T-helper 17 cell (primary cell): ENCODE data around the gene ATOX1. TPM values are rescaled to one million over a fixed set of nuclear protein-coding genes. Genes with fewer than 3 reads are reported as not detected.

Source experiments
- ATAC-seq: fragments of 150-1000 bp; cut with Tn5 transposase; 2 replicates; pipeline ENCODE4 v1.10.0; 2021; ENCODE audit warnings: mild to moderate bottlenecking, moderate library complexity
- DNase-seq, 3 donors: peaks; one replicate each; pipeline versions ENCODE4 v3.0.0 to v3.0.0-alpha.2; 2020 to 2021
- H3K9me3 ChIP-seq: one replicate; pipeline ENCODE4 v1.7.0; 2013; ENCODE audit warnings: low read length, mild to moderate bottlenecking; ENCODE audit not compliant: control insufficient read depth, poor library complexity, severe bottlenecking
- H3K27ac Mint-ChIP-seq: one replicate; pipeline ENCODE4 v1.8.0; 2022; ENCODE audit warnings: mild to moderate bottlenecking, moderate library complexity, mixed read lengths
- H3K27me3 Mint-ChIP-seq: one replicate; pipeline ENCODE4 v1.8.0; 2022; ENCODE audit warnings: mixed read lengths
- H3K36me3 Mint-ChIP-seq: one replicate; pipeline ENCODE4 v1.8.0; 2022; ENCODE audit warnings: low read depth, mixed read lengths
- H3K4me1 Mint-ChIP-seq: one replicate; pipeline ENCODE4 v1.8.0; 2022; ENCODE audit warnings: mild to moderate bottlenecking, mixed read lengths
- H3K4me3 Mint-ChIP-seq: one replicate; pipeline ENCODE4 v1.8.0; 2022; ENCODE audit warnings: mild to moderate bottlenecking, moderate library complexity, mixed read lengths
- total RNA-seq, 4 donors: library from RNA in 2 of 4; stranded (reverse) in 2 of 4; gene quantifications; one replicate each; pipeline ENCODE4 v1.2.3 and lab custom pipeline; 2022 to 2026

Gene ATOX1
- total RNA-seq, 2 donors from 2014 or later: 24.3 to 26.1 TPM

DNA sequence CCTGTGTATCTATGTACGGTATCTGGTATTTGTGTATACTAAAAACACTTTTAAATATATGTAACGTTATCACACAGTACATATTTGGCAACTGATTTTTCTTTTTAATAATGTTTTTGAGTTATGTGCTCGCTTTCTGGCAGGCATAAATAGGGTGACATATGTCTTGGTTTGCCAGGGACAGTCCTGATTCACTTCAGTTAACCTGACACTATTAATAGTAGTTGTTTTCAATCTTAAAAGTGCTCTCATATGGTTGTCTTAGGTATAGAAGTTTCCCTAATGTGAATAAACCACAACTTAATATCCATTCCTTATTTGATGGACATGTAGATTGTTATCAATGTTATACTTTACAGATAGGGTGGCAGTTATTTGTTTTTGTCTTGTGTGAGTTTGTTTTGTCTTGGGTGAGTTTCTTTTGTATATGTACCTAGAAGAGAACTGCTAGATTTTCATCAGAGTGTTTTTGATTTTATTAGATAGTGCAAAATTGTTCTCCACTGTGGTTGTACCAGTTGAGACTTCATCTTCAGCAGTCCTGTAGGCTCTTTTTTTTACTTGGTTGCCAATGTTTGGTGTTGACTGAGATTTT lies 21.2 kb upstream of the ATOX1 start:
- H3K4me3 Mint-ChIP-seq: peak overlapping the region; percentile 71

DNA sequence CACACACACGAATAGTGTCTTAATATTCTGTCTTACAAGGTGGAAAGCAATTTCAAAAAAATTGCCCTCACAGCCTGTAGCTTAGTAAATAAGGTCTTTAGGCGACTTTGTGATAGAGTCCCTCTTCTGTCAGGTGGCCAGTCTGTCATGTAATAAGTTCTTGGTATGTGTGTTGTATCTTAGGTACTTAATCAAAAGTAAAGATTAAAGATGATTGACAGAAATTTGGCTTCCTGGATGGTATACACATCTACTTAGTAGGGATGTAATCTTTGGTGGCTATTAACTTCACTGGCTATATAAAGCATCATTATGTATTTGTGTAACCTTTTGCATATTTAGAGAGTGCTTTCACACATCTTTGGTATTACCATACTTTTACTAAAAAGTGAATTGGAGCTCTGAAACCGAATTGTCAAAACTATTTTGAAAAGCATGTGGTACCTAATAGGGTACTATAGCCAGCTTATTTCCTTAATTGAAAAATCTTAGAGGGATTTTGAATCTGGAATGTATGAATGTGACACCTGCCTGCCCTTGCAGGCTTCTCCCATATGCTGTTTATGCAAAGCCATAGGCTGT lies 16.7 kb upstream of the ATOX1 start:
- Mint-ChIP-seq H3K4me1 (peaks cover 56% of the 10 kb centered on the region), H3K27ac (no peak overlapping the region), H3K4me3 (peak overlapping the region; percentile 74), H3K36me3 (no peaks in the 10 kb centered on the region), H3K27me3 (no peaks in the 10 kb centered on the region)
- DNase-seq (no peak), ATAC-seq (no peak)
- H3K9me3 ChIP-seq: no peaks in the 10 kb centered on the region

More for the DNA sequence above, 21.2 kb upstream of the ATOX1 start:
- DNase-seq: no peak
- H3K9me3 ChIP-seq: no peaks in the 10 kb centered on the region
- ATAC-seq: no peak
- Mint-ChIP-seq H3K27me3 (no peaks in the 10 kb centered on the region), H3K4me1 (peaks cover 63% of the 10 kb centered on the region), H3K36me3 (no peaks in the 10 kb centered on the region), H3K27ac (peak overlapping the region; percentile 61)

DNA sequence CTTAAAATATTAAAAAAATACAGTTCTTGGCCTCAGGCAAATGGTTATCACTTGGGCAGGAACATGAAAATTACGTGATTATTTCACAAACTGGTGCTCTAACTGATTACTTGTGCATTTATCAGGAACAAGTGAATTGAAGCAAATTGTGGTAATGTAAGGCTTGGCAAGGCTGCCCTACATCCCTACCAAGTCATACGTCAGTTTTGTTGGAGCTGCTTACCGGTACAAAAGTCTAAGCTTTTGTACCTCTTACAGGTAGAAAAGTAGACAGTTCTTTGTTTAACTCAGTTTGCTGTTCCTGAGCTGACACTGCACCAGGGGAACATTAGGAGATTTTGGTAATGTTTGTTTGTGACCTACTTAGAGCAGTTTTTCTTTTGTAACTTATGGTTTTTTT lies 15.5 kb upstream of the ATOX1 start:
- Mint-ChIP-seq H3K4me1 (peaks cover 49% of the 10 kb centered on the region), H3K27ac (no peak overlapping the region), H3K36me3 (no peaks in the 10 kb centered on the region), H3K4me3 (no peak overlapping the region), H3K27me3 (no peaks in the 10 kb centered on the region)
- no peak for DNase-seq
- no peak for ATAC-seq
- no peaks in the 10 kb centered on the region for H3K9me3 ChIP-seq

DNA sequence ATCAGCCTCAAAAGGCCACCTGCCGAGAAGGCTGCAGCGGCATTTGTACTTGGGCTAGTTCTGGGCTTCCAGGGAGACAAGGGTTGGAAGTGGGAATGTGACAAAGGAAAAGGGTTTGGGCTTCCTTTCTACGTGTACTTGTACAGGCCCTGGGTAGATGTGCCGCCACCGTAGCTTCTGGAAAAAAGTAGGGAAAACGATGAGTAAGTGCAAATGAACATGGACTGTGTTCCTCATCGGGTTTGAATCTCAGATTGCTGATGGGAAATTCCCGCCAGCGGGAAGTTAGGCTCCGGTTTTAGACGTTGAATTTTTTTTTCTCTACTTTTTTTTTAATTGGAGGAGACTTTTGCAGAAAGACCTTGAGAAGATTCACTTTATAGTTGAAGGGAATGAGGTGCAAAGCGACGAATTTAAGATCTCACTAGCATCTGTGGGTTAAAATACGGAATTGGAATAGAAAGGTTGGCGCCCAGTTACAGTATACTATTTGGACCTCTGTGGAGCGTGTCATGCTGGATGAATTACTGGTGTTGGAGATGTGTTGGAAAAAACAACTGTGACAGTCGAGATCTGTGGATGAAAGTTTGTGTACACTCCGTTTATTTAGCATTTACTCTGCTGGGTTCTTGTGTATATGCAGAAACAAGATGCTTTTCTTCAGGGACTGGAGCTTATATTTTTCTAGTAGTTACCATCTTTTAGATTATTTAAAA lies 14.6 kb upstream of the ATOX1 start:
- H3K27ac Mint-ChIP-seq: no peak overlapping the region
- no peaks in the 10 kb centered on the region for H3K27me3 Mint-ChIP-seq
- H3K4me1 Mint-ChIP-seq: peaks cover 43% of the 10 kb centered on the region

DNA sequence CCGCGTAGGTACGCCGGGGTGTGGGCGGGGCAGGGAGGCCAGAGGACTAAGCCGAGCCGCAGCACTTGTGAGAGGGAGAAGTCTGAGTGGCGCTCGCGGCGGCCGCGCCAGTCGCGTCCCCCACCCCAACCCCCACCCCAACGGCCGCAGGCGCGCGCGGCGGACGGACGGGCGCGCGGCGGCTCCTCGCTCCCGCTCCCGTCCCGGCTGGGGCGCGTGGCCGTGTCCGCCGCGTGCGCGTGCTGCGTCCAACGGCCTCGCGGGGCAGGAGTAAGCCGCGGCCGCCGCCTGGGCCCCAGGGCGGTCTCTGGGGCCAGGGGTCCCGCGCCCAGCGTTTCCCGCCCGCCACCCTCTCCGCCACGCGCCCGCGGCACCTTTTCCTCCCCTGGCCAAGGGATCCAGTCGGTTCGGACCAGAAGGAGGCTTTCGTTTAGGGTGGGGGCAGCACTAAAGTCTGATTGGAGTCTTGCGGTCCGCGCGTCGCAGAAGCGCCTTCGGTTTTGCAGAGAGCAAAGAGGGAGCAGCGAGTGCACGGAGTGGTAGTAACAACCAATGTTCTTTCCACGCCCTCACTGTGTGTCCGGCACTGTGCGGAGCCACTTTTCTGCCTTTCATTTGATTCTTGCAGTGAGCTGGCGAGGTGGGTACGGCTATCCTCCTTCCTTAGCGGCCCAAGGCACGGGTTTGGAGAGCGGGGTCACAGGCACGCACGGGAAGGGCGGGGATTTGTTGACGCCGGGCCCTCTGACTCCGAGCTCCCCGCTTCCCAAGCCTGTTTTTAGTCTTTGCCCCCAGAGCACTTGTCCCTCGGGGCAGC lies 13.8 kb upstream of the ATOX1 start:
- no peaks in the 10 kb centered on the region for H3K36me3 Mint-ChIP-seq
- H3K27me3 Mint-ChIP-seq: no peaks in the 10 kb centered on the region
- no peak overlapping the region for H3K27ac Mint-ChIP-seq
- DNase-seq (peak in 1 of 3 donors; percentile 15), ATAC-seq (no peak)
- H3K4me1 Mint-ChIP-seq: peaks cover 36% of the 10 kb centered on the region
- H3K9me3 ChIP-seq: no peaks in the 10 kb centered on the region
- H3K4me3 Mint-ChIP-seq: no peak overlapping the region

More for the DNA sequence above, 14.6 kb upstream of the ATOX1 start:
- DNase-seq: no peak
- Mint-ChIP-seq H3K4me3 (no peak overlapping the region), H3K36me3 (no peaks in the 10 kb centered on the region)
- no peak for ATAC-seq
- no peaks in the 10 kb centered on the region for H3K9me3 ChIP-seq

DNA sequence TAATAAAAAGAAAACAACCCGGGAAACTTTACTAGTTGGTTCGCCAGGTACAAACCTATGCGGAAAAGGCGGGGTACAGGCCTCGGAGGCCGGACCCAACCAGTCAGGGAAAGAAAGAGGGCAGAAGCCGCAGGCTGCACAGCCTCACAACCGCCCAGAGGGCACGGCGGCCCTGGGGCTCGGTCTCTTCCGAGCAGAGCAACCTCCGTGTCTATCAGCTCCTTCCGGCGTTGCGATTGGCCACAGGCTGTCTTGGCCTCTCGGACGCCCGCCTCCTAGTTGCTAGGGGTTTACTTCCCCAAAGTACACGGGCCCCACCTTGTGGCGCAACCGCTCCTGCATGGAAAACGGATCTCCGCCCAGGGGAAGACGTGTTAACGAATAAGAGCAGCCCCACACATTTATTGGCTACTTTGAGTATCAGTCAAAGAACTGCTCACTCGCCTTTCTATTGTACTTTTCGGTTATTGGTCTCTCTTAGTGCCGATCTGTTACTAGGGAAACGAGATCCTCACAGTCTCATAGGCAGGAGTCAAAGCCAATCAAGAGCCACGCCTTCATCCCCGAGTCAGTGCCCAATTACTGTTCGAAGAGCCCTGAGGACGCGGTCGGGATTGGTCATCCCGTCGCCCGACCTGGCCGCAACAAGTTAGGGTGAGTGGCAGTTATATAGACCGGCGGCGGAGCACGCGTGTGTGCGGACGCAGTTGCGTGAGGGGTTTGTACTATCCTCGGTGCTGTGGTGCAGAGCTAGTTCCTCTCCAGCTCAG lies 13.0 kb upstream of the ATOX1 start, which contains the start of gene G3BP1:
TSS of gene G3BP1 (plus strand) at position 696 of the 770 bp plus-strand sequence. CDS start 14,667 bp downstream, outside the sequence.
- Mint-ChIP-seq H3K27me3 (no peaks in the 10 kb centered on the region), H3K4me3 (no peak within 1 kb of the TSS), H3K27ac (no peak within 1 kb of the TSS), H3K36me3 (no peaks in the 10 kb centered on the region), H3K4me1 (peaks cover 33% of the 10 kb centered on the region)
- peak; percentile 95 to 98 (median 98) for DNase-seq
- H3K9me3 ChIP-seq: no peaks in the 10 kb centered on the region
- ATAC-seq: peak; percentile 80

DNA sequence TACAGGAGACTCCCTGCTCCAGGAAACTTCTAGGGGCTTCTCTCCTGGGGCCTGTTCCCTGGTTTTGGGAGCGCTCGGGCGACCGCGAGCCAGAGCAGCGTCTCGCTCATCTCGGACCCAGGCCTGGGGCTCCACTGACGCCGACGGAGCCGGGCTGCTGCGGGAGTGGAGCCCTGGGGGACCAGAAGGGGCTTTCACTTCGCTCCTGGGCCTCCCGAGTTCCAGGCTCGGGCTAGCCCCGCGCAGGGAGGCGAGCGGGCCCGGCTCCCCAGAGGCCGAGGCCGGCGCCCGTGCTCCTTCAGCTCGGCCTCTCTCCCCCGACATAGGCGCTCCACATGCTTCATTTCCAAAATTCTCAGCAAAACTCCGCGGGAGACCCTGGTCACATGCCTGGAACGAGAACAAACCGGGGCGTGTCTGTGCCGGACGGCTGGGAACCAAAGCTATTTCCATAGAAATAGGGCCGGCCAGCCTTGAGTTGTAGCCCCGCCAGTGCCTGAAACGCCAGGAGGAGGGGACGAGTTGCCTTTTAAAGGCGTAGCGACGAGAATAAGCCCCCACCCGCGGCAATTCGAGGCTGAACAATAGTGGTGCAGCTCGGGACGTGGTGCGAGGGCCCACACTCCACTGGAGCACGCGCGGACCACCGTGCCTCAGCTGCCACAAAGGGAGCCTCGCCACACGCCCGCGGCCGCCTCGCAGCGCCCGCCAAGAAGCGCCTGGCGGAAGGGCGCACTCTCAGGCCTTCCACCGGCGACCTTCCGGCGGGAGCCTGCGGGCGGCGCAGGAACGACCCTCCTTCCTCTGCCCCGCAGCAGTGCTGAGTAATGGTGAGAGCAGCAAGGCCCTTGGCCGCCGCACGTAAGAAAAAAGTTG lies 12.2 kb upstream of the ATOX1 start:
- ATAC-seq (peak; percentile 4), DNase-seq (peak in 2 of 3 donors; percentile 6 to 14)
- H3K27ac Mint-ChIP-seq: no peak overlapping the region
- no peaks in the 10 kb centered on the region for H3K36me3 Mint-ChIP-seq
- H3K4me3 Mint-ChIP-seq: no peak overlapping the region
- H3K4me1 Mint-ChIP-seq: peaks cover 26% of the 10 kb centered on the region
- H3K27me3 Mint-ChIP-seq: no peaks in the 10 kb centered on the region
- no peaks in the 10 kb centered on the region for H3K9me3 ChIP-seq

DNA sequence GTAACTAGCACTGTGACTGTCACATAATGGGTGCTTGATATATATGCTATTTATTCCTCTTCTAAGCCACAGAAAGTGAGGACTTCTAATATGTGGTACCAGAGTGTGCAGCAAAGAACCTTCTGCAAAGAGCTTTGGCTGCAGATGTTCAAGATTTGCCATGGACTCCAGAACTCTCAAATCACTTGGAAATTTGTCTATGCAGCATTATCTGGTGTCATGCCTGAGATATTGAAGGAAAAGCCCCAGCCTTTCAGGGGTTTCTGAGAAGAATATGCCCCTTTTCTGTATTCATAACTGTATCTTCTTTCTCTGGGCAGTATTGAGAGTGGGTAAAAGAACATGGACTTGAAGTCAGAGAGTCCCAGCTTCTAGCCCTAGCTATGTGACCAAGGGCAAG lies 8.5 kb upstream of the ATOX1 start:
- ATAC-seq (no peak), DNase-seq (no peak)
- Mint-ChIP-seq H3K4me1 (peaks cover 9% of the 10 kb centered on the region), H3K27ac (no peak overlapping the region), H3K36me3 (no peaks in the 10 kb centered on the region), H3K4me3 (peak overlapping the region; percentile 21), H3K27me3 (no peaks in the 10 kb centered on the region)
- no peaks in the 10 kb centered on the region for H3K9me3 ChIP-seq

DNA sequence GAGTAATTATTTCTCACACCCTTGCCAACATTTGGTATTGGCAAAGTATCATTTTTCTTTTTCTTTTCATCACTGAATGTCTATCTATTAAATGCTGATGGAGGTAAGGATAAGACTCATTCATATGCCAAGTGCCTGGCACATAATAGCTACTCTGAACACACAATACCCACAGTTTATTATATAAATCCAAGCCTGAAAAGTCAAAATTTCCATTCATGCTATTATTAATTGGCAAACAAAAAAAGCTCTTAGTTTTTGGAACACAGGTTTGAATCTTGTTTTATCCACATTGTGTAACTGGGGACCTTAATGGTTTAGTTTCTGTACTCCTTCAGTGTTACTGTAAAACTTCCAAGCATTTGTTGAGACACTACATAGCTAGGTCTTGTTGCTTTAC lies 6.4 kb upstream of the ATOX1 start:
- H3K4me1 Mint-ChIP-seq: peaks cover 6% of the 10 kb centered on the region
- DNase-seq (no peak), ATAC-seq (no peak)
- H3K27me3 Mint-ChIP-seq: no peaks in the 10 kb centered on the region
- no peak overlapping the region for H3K4me3 Mint-ChIP-seq
- no peak overlapping the region for H3K27ac Mint-ChIP-seq
- H3K9me3 ChIP-seq: no peaks in the 10 kb centered on the region
- no peaks in the 10 kb centered on the region for H3K36me3 Mint-ChIP-seq

DNA sequence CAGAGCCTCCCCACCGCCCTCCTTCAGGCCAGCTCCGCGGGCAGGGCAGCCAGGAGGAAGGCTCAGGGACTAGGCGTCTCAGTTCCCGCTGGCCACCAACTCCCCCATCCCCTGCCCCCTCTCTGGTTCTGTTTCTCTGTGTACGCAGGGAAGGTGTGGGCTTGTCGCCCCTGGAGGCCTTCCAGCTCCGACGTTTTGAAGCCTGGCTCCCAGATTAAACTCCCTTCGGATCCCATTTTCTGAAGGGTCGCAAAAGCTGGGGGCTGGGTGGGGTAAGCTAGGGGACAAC lies 346 bp downstream of the ATOX1 start:
- Mint-ChIP-seq H3K4me3 (peak overlapping the region; percentile 94), H3K27me3 (no peaks in the 10 kb centered on the region), H3K27ac (peak overlapping the region; percentile 96), H3K4me1 (peaks cover 28% of the 10 kb centered on the region), H3K36me3 (no peaks in the 10 kb centered on the region)
- peak; percentile 22 for ATAC-seq
- no peak for DNase-seq
- H3K9me3 ChIP-seq: no peaks in the 10 kb centered on the region

DNA sequence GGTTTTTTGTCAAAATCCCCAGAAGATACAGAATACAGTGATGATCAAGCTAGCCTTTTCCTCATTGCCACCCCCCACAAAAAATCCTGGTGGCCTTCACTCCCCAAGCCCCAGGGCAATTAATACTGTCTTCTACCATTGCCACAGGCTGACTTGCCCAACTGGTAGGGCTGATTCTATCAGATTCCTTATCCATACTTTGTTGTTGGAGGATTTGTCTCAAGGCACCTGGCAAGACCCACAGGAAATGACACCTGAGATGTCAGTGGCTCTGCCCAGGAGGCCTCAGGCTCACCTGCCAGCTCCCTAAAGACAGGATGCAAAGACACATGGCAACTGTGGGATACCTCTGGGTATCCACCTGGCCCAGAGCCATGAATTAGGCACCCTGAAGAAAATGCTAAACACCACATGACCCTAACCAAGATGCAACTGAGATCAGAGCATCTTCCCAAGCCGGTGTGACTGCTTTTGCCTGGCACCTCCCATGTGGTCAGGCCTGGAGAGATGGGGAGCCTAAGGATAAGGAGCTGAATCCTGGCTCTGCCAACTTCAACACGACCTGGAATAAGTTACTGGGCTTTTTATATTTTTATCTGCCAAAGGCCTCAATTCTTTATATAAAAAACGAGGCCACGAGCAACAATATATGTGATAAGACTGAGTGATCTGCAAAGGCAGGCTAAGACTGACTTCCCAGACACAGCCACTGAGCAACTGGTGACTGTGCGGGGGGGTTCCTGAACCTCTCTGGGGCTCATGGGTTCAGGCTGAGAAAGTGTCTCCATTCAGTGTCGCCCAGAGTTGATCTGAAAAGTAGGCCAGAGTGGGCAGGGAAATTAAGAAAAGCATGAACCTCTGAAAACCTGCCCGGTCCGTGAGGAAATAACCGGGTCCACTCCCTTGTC lies 944 bp downstream of the ATOX1 start:
- no peaks in the 10 kb centered on the region for H3K36me3 Mint-ChIP-seq
- peak overlapping the region; percentile 96 for H3K27ac Mint-ChIP-seq
- peak in 1 of 3 donors; percentile 17 for DNase-seq
- peaks cover 32% of the 10 kb centered on the region for H3K4me1 Mint-ChIP-seq
- no peaks in the 10 kb centered on the region for H3K27me3 Mint-ChIP-seq
- H3K9me3 ChIP-seq: no peaks in the 10 kb centered on the region
- H3K4me3 Mint-ChIP-seq: peak overlapping the region; percentile 94
- peak; percentile 22 for ATAC-seq
